Measurements from ENCODE around the gene PRLH. TPM values are rescaled to one million over a fixed set of nuclear protein-coding genes. Genes with fewer than 3 reads are reported as not detected.

The PRLH gene
- total and polyA plus RNA-seq, 2 of the 13 experiments (the other 11 are each of a cell fraction or from before 2014, with no cell fraction given), result not detected

GRCh38 chr2:237590272-237591140, 24.1 kb downstream of the PRLH start, which contains the start of gene RAB17 (continued):
- TF ChIP-seq ZNF567 (CRISPR knock-in tag; IDR thresholded peaks at IDR 0.05; ENCODE audit: borderline replicate concordance) (0 out of 2 replicates have a peak, but pooled peaks have one; percentile 64), MEF2D (CRISPR knock-in tag; IDR thresholded peaks at IDR 0.05) (peak; percentile 95), BCLAF1 (IDR thresholded peaks at IDR 0.05) (no peak), JUNB (CRISPR knock-in tag; IDR thresholded peaks at IDR 0.05; ENCODE audit: borderline replicate concordance) (no peak; the same call in 1 of the 2 replicates), PRPF4 (IDR thresholded peaks at IDR 0.05; ENCODE audit: low read depth, low read length, poor library complexity, severe bottlenecking) (no peak), MTA1 (CRISPR knock-in tag; IDR thresholded peaks at IDR 0.05; ENCODE audit: borderline replicate concordance) (peak; percentile 100), ZNF44 (CRISPR knock-in tag; IDR thresholded peaks at IDR 0.05) (peak; percentile 86; the same call in 1 of the 2 replicates), ZNF710 (CRISPR knock-in tag; IDR thresholded peaks at IDR 0.05; ENCODE audit: borderline replicate concordance) (peak; percentile 96), RNF2 (conservative IDR thresholded peaks at IDR 0.05; ENCODE audit: low read depth) (peak; percentile 61; the same call in 1 of the 2 replicates), DMTF1 (CRISPR knock-in tag; IDR thresholded peaks at IDR 0.05) (no peak), CSRNP1 (CRISPR knock-in tag; IDR thresholded peaks at IDR 0.05) (peak; percentile 91; the same call in 1 of the 2 replicates), NCOR1 (IDR thresholded peaks at IDR 0.05; ENCODE audit: borderline replicate concordance, low read length) (peak; percentile 99), PRDM4 (CRISPR knock-in tag; IDR thresholded peaks at IDR 0.05; ENCODE audit: borderline replicate concordance) (0 out of 2 replicates have a peak, but pooled peaks have one; percentile 68), ZNF225 (CRISPR knock-in tag; IDR thresholded peaks at IDR 0.05) (0 out of 2 replicates have a peak, but pooled peaks have one; percentile 68), NR3C1 (CRISPR knock-in tag; IDR thresholded peaks at IDR 0.05) (no peak), TOE1 (CRISPR knock-in tag; IDR thresholded peaks at IDR 0.05) (peak; percentile 84; the same call in 1 of the 2 replicates)
